Nephron progenitor cell (in vitro differentiated cells): ENCODE measurements around the gene DLD.

Experiments used
- DNase-seq: peaks from one replicate; pipeline ENCODE4 v3.0.0; 2021
- H3K27ac Mint-ChIP-seq: 2 replicates; pipeline ENCODE4 v1.8.0; 2021; ENCODE audit warnings: mild to moderate bottlenecking, moderate library complexity, mixed read lengths
- H3K27me3 Mint-ChIP-seq: 2 replicates; pipeline ENCODE4 v1.8.0; 2021; ENCODE audit warnings: mild to moderate bottlenecking, low read depth, mixed read lengths; ENCODE audit not compliant: poor library complexity
- H3K36me3 Mint-ChIP-seq: 2 replicates; pipeline ENCODE4 v1.8.0; 2021; ENCODE audit warnings: low read depth, mixed read lengths
- H3K4me1 Mint-ChIP-seq: 2 replicates; pipeline ENCODE4 v1.8.0; 2021; ENCODE audit warnings: mixed read lengths
- H3K4me3 Mint-ChIP-seq: 2 replicates; pipeline ENCODE4 v1.8.0; 2021; ENCODE audit warnings: mild to moderate bottlenecking, moderate library complexity, mixed read lengths
- H3K9me3 Mint-ChIP-seq: 2 replicates; pipeline ENCODE4 v1.8.0; 2021; ENCODE audit warnings: mild to moderate bottlenecking, moderate library complexity, mixed read lengths
- CTCF ChIP-seq: fragments of 200-600 bp; sonication (generic); IDR thresholded peaks from 2 replicates; pipeline ENCODE4 v1.5.0; 2021; ENCODE audit warnings: antibody characterized with exemption

DLD gene

GRCh38 chr7:107907790-107908189 is 16.8 kb downstream of the DLD start:
- Mint-ChIP-seq H3K4me3 (no peak overlapping the region), H3K36me3 (peaks cover 75% of the 10 kb centered on the region), H3K9me3 (peaks cover 3% of the 10 kb centered on the region), H3K4me1 (no peaks in the 10 kb centered on the region), H3K27me3 (no peaks in the 10 kb centered on the region), H3K27ac (no peak overlapping the region)
- no peak for TF ChIP-seq CTCF
- no peak for DNase-seq

- Mint-ChIP-seq H3K27me3 (no peaks in the 10 kb centered on the region), H3K4me3 (no peak overlapping the region), H3K36me3 (peaks cover 83% of the 10 kb centered on the region), H3K27ac (no peak overlapping the region), H3K4me1 (no peaks in the 10 kb centered on the region), H3K9me3 (peaks cover 3% of the 10 kb centered on the region)
- no peak for TF ChIP-seq CTCF
- no peak for DNase-seq
These were observed 18.5 kb downstream of the DLD start for GRCh38 chr7:107909445-107909844.

- H3K4me3 Mint-ChIP-seq = no peak overlapping the region
- no peaks in the 10 kb centered on the region for H3K27me3 Mint-ChIP-seq
- no peak for TF ChIP-seq CTCF
- no peaks in the 10 kb centered on the region for H3K4me1 Mint-ChIP-seq
- no peak overlapping the region for H3K27ac Mint-ChIP-seq
- H3K9me3 Mint-ChIP-seq = peaks cover 3% of the 10 kb centered on the region
- DNase-seq = no peak
- peaks cover 86% of the 10 kb centered on the region for H3K36me3 Mint-ChIP-seq
These were observed 21.0 kb downstream of the DLD start for GRCh38 chr7:107911981-107912380.

- H3K27ac Mint-ChIP-seq = peak overlapping the region; percentile 30
- peaks cover 90% of the 10 kb centered on the region for H3K36me3 Mint-ChIP-seq
- no peaks in the 10 kb centered on the region for H3K27me3 Mint-ChIP-seq
- H3K4me1 Mint-ChIP-seq = no peaks in the 10 kb centered on the region
- no peak overlapping the region for H3K4me3 Mint-ChIP-seq
- peaks cover 3% of the 10 kb centered on the region for H3K9me3 Mint-ChIP-seq
- no peak for DNase-seq
- no peak for TF ChIP-seq CTCF
These were observed 22.9 kb downstream of the DLD start for GRCh38 chr7:107913851-107914250.

- peaks cover 86% of the 10 kb centered on the region for H3K36me3 Mint-ChIP-seq
- H3K27ac Mint-ChIP-seq = peak overlapping the region; percentile 89
- TF ChIP-seq CTCF = no peak
- H3K27me3 Mint-ChIP-seq = no peaks in the 10 kb centered on the region
- H3K4me1 Mint-ChIP-seq = peaks cover 5% of the 10 kb centered on the region
- peaks cover 3% of the 10 kb centered on the region for H3K9me3 Mint-ChIP-seq
- DNase-seq = no peak
- H3K4me3 Mint-ChIP-seq = no peak overlapping the region
These were observed 23.8 kb downstream of the DLD start for GRCh38 chr7:107914831-107915230.

- no peak for TF ChIP-seq CTCF
These were observed 24.6 kb downstream of the DLD start for GRCh38 chr7:107915541-107915940.

More at GRCh38 chr7:107915541-107915940, 24.6 kb downstream of the DLD start:
- Mint-ChIP-seq H3K4me3 (no peak overlapping the region), H3K9me3 (peaks cover 3% of the 10 kb centered on the region), H3K4me1 (peaks cover 12% of the 10 kb centered on the region), H3K36me3 (peaks cover 86% of the 10 kb centered on the region), H3K27me3 (no peaks in the 10 kb centered on the region), H3K27ac (no peak overlapping the region)
- no peak for DNase-seq
